C4-2B (cell line): ENCODE measurements around the gene ABT1.

Experiments used
- ZFX ChIP-seq: fragments of 450-650 bp; IDR thresholded peaks from 2 replicates; pipeline ENCODE4 v1.6.1; 2017
- TF ChIP-seq, protein P1 (sequence below): fragments of 450-650 bp; conservative IDR thresholded peaks from 2 replicates; pipeline ENCODE4 v1.5.1; 2017; ENCODE audit warnings: mild to moderate bottlenecking

DNA sequence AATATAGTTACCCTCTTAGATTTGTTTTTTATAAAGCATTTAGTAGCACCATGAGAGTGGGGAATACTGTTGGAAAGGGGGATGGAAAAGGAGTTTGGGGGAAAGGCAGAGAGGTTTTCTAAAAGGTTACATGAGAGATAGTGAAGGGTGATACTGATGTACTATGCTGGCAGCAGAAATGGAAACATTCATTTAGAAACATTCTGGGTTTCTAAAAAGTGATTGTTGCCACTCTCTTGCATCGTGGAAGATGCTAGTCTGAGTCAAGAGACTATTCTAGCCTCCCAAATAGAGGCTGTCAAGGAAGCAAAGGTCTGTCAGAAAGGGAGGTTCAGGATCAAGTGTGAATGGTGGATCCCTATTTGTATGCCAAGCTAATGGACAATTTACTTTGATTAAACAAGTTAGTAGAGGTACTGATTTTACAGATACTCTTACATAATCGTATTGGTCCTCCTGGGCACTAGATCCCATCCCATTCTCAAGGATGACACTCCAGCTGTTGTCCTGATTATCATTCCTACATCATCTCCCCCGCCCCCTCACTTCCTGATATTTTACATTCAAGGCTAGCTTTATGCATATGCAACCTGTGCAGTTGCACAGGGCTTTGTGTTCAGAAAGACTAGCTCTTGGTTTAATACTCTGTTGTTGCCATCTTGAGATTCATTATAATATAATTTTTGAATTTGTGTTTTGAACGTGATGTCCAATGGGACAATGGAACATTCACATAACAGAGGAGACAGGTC, 15.4 kb upstream of the ABT1 start:
- TF ChIP-seq, protein P1, sequence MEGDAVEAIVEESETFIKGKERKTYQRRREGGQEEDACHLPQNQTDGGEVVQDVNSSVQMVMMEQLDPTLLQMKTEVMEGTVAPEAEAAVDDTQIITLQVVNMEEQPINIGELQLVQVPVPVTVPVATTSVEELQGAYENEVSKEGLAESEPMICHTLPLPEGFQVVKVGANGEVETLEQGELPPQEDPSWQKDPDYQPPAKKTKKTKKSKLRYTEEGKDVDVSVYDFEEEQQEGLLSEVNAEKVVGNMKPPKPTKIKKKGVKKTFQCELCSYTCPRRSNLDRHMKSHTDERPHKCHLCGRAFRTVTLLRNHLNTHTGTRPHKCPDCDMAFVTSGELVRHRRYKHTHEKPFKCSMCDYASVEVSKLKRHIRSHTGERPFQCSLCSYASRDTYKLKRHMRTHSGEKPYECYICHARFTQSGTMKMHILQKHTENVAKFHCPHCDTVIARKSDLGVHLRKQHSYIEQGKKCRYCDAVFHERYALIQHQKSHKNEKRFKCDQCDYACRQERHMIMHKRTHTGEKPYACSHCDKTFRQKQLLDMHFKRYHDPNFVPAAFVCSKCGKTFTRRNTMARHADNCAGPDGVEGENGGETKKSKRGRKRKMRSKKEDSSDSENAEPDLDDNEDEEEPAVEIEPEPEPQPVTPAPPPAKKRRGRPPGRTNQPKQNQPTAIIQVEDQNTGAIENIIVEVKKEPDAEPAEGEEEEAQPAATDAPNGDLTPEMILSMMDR: no peak
- no peak for TF ChIP-seq ZFX
